K562 treated with DMSO at 1 percent for 4 hours (cell line): ENCODE measurements around the gene LRFN4. TPM values are rescaled to one million over a fixed set of nuclear protein-coding genes. Genes with fewer than 3 reads are reported as not detected.

Experiments used
- total RNA-seq: library from RNA; unstranded; fragments of 300-600 nt; gene quantifications from 2 replicates; pipeline ENCODE4 v1.2.3, GENCODE V29; 2022; ENCODE audit not compliant: insufficient read depth

LRFN4 gene
- total RNA-seq, result 22.2 and 23.9 TPM in 2 replicates

DNA sequence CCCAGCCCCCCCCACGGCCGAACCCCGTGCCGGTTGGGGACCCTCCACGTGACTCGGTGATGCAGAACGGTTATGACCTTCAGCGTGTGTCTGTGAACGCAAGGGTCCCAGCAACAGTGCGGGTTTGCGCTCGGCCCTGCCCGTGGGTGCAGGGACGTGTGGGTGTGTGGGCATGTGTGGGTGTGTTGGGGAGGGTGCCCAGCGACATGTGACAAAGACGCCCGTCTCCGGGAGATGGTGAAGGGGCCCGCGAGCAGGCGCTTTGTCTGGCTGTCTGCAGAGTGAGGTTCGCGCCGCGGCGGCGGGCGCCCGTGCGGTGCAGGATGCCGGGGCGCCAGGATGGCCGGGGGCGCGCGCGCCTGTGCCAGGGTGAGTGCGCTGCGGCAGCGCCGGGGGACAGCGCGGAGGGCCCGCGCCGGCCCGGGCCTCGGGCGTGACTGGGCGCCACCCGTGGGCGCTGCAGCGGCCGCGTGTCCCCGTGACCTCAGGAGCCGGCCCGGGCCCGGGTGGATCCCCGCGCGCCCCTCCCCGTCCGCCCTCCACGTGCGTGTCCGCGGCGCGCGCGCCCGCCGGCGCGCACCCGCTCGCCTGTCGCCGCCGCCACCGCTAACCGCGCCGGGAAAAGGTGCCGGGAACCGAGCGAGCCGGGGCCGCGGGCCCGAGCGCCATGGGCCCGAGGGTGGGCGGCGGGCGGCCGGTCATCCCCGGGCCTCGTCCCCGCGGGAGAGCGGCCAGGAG is at the start of gene LRFN4:
LRFN4 (plus strand) TSS at position 569 of the 738 bp plus-strand sequence. CDS start 681 bp downstream, outside the sequence.

DNA sequence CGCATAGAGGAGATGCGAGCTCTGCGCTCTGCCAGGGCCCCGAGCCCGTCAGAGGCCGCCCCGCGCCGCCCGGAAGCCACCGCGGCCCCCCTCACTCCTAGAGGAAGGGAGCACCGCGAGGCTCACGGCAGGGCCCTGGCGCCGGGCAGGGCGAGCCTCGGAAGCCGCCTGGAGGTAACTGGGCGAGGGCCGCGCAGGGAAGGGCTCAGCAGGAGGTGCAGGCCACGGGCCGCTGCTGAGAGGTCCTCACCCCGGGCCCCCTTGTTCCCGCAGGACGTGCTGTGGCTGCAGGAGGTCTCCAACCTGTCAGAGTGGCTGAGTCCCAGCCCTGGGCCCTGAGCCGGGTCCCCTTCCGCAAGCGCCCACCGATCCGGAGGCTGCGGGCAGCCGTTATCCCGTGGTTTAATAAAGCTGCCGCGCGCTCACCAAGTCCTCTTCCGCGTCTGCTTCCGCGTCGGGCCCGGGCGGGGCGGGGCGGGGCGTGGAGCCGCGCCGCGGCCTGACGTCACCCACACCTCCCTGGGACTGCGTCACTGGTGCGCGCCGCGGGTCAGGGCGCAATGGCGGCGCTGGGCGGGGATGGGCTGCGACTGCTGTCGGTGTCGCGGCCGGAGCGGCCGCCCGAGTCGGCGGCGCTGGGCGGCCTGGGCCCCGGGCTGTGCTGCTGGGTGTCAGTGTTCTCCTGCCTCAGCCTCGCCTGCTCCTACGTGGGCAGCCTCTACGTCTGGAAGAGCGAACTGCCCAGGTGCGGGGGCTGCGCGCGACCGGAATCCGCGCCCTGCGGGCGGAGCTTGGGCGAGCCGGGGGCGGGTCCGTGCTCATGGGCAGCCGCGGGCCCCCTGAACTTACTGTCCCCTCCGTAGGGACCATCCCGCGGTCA is 13.7 kb upstream of the LRFN4 start, which contains the start of gene RCE1:
RCE1 (plus strand) TSS at position 546 of the 880 bp plus-strand sequence; CDS start at position 561, 15 bp downstream.

Other genes with a start within 250 kb of the LRFN4 start
- 85.3 and 90.1 TPM in 2 replicates for gene RBM14, start 240.4 kb upstream of the LRFN4 start, total RNA-seq
- 99.5 and 116 TPM in 2 replicates for gene RBM4, start 218.4 kb upstream of the LRFN4 start, total RNA-seq
- 13.2 and 15.2 TPM in 2 replicates for gene RBM4B, start 179.2 kb upstream of the LRFN4 start, total RNA-seq
- 26.3 and 31.5 TPM in 2 replicates for gene SPTBN2, start 127.8 kb upstream of the LRFN4 start, total RNA-seq
- 35.7 and 44.7 TPM in 2 replicates for gene RCE1, start 13.6 kb upstream of the LRFN4 start, total RNA-seq
- gene PC, start 101.3 kb downstream of the LRFN4 start, total RNA-seq, result 15.5 and 33.9 TPM in 2 replicates
- not detected in 2 replicates for gene C11orf86, start 118.2 kb downstream of the LRFN4 start, total RNA-seq
- 0.42 TPM in 1 of 2 replicates, not detected in the other for gene SYT12, start 166.1 kb downstream of the LRFN4 start, total RNA-seq
- gene RHOD, start 199.8 kb downstream of the LRFN4 start, total RNA-seq, result not detected in 2 replicates